GM10266 (cell line): ENCODE measurements around the gene CADM1.

Experiments
- DNase-seq: peaks from one replicate; pipeline ENCODE4 v3.0.0; 2012; ENCODE audit errors: extremely low spot score
- TF ChIP-seq, protein P1 (sequence below): IDR thresholded peaks from 2 replicates; pipeline ENCODE4 v1.5.1; 2012; ENCODE audit warnings: mild to moderate bottlenecking, low read depth; ENCODE audit not compliant: control insufficient read depth, insufficient read depth; ENCODE audit errors: missing control alignments

CADM1 gene

DNA sequence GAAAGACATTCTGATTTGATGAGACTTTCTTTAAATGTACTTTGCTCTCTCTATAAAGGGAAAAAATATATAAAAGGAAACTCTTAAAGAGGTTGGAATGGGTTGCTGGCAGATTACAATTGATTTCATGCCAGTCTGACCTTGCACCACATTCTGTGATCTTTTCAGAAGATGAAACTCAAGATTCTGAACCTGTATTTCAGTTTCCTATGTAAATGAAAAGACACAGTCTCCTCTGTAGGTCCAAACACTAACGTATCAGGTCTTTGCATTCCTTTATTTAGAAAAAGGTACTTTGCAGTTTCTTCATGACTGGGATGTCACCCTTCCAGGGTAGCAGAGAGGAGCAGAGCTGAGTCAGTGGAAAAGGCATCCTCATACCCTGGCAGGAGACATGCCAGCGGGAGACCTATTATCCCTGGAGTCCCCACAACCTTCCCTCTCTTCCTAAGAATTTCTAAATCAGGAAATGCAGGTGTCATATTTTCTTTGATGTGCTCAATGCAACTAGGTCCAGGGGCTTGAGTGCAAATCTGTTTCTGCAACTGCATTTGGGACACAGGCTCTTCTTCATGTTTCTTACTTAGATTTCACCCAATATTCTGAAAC is 282.6 kb downstream of the CADM1 start:
- DNase-seq = peak; percentile 5
- TF ChIP-seq, protein P1, sequence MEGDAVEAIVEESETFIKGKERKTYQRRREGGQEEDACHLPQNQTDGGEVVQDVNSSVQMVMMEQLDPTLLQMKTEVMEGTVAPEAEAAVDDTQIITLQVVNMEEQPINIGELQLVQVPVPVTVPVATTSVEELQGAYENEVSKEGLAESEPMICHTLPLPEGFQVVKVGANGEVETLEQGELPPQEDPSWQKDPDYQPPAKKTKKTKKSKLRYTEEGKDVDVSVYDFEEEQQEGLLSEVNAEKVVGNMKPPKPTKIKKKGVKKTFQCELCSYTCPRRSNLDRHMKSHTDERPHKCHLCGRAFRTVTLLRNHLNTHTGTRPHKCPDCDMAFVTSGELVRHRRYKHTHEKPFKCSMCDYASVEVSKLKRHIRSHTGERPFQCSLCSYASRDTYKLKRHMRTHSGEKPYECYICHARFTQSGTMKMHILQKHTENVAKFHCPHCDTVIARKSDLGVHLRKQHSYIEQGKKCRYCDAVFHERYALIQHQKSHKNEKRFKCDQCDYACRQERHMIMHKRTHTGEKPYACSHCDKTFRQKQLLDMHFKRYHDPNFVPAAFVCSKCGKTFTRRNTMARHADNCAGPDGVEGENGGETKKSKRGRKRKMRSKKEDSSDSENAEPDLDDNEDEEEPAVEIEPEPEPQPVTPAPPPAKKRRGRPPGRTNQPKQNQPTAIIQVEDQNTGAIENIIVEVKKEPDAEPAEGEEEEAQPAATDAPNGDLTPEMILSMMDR = no peak

DNA sequence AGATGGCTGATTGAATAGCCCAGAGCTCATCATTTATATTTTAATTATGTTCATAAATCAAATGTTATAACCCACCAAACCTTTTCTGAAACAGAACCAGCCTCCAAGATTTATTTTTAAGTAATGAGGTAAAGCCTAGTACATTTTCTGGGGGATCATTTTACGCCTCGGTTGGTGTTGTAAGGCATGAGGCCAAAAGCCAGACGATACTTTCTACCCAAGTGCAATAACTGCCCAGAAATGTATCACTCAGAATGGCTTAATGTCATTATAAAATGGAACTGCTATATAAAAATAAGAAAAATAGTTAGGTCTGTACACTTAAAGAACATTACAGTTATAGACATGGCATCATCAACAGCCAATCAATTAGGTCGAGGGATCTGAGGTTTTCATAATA is 283.3 kb downstream of the CADM1 start:
- TF ChIP-seq, protein P1 = no peak

DNA sequence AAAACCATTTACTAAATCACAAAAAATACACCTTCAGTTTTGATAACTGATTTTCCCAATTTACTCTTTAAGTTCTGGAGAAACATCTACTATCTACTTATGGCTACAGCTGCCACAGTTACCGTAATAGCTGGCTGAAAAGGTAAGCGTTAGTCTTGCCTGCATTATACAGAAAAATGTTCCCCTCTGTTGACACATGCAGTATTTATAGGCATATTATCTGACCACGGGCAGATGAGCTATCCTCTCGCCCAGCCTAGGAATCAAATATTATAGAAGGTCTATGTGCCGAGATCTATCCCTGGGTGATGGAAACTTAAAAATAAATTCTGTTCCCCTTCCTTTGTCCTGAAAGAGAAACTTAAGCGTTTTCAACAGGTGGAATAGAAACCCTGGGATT is 283.8 kb downstream of the CADM1 start:
- TF ChIP-seq, protein P1 = no peak
- DNase-seq = no peak

More for the DNA sequence above, 283.3 kb downstream of the CADM1 start:
- no peak for DNase-seq

DNA sequence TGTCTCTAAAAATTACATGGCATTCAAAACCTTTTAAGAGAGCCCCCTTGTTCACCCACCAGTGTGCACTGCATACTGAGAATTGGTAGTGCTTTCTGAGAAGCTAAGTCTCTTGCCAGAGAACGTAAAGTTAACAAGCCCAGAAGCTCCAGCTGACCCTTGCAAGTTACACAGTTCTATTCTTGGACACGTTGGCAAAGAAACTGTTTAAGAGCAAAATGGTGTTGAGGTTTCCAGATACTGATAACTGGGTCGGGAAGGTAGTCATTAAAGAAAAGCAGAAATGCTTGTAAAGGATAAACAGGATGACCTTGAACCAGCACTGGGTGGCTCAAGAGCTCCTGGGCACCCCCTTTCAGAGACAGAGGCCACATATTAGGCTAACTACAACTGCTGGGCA is 284.8 kb downstream of the CADM1 start:
- TF ChIP-seq, protein P1 = no peak
- DNase-seq = no peak

DNA sequence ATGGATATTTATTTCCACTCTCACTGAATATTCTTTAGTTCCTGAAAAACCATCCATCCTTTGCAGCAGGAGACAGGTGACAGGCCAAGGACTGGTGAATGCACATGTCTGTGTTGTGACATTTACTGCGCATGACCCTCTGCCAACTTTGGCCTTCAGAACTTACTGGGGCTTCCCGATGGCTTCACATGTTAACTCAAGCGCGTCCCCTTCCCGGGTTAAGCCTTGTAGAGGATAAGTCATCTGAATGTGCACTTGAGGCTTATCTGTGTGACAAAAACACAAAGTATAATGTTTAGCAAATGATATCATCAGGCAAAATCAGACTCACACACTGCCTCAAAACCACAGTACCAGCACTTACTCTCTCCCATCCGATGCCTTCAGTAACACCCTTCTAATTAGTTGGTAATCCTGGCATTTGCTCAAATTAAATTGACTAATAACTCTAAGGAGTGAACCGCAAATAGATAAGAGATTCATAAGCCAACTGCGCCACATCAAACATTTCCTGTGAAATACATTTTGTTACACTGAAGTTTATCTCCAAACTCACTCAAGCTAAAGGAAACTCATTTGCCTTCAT is 286.4 kb downstream of the CADM1 start:
- DNase-seq = no peak

DNA sequence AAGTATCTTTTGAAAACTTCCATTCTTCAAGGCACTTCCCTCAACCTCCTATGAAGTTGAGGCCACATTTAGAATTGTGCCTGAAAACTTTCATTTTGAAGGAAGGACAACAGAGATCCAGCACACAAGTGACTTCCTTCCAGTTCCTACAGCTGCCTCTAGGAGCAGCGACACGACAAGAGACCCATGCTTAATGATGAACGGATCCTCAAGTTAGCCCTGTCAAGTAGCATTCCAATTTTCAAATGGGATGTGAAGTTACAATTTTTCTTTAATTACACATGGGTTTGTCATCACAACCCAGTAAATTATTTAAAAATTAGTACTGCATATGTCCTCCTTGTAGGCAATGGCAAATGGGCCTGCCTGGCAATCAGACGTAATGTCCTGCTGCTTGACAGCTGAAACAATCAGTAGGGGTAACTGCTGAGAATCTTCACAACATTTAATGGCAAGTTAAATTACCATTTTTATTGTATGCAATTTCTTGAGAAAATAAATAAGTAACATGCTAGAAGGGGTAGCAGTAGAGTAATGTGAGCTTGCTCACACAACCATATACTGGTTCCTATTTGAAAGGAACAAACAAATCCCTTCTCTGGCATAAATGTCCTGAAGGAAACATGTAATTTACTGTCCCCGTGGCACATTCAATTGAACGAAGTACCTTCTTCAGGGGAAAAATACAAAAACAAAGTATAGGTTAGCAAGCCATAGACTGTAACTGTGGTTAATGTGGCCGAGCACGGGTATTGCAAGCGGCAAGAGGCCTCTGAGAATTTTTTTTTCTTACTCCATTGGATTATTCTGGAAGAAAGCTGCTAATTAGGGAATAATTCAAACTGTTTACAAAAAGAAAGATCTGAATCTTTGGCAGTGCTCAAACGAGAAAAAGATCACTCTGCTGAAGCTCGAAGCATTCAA is 288.3 kb downstream of the CADM1 start:
- TF ChIP-seq, protein P1 = peak; percentile 7

More for the DNA sequence above, 286.4 kb downstream of the CADM1 start:
- TF ChIP-seq, protein P1 = no peak

More for the DNA sequence above, 288.3 kb downstream of the CADM1 start:
- no peak for DNase-seq
